Measurements from ENCODE around the gene ADGRG3. TPM values are rescaled to one million over a fixed set of nuclear protein-coding genes. Genes with fewer than 3 reads are reported as not detected.
A peak's percentile ranks its signal among the peaks of the same experiment; 100 is the strongest.

ADGRG3 gene
- total and polyA plus RNA-seq, 2 of the 13 experiments (the other 11 are each of a cell fraction or from before 2014, with no cell fraction given) = 2.7 to 11.8 TPM

DNA sequence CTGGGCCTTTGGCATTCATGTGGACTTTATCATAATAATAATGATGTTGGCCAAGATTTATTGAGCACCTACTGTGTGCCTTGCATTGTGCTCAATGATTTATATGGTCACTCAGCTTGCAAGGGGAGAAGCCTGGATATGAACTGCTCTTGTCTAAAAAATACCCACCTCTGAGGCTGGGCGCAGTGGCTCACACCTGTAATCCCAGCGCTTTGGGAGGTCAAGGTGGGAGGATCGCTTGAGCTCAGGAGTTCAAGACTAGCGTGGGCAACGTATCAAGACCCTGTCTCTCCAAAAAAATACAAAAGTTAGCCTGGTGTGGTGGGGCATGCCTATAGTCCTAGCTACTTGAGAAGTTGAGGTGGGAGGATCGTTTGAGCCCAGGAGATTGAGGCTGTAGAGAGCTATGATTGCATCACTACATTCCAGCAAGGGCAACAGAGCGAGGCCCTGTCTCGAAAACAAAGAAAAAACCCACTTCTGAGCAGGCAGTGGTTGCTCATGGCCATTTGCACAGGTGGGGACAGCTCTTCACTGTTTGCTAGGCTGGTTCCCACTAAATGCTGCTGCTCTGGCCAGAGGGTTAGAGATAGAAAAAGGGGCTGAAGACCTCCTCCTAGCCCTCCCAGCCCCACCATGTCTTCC lies 43.9 kb upstream of the ADGRG3 start (continued):
- TF ChIP-seq, protein P1, sequence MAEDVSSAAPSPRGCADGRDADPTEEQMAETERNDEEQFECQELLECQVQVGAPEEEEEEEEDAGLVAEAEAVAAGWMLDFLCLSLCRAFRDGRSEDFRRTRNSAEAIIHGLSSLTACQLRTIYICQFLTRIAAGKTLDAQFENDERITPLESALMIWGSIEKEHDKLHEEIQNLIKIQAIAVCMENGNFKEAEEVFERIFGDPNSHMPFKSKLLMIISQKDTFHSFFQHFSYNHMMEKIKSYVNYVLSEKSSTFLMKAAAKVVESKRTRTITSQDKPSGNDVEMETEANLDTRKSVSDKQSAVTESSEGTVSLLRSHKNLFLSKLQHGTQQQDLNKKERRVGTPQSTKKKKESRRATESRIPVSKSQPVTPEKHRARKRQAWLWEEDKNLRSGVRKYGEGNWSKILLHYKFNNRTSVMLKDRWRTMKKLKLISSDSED (CRISPR knock-in tag; IDR thresholded peaks at IDR 0.05) = no peak
- TF ChIP-seq KLF9 (CRISPR knock-in tag; IDR thresholded peaks at IDR 0.05; ENCODE audit: low read depth) = no peak
- no peak for TF ChIP-seq CTCF (CRISPR knock-in tag; IDR thresholded peaks at IDR 0.05)
- TF ChIP-seq, protein P2, sequence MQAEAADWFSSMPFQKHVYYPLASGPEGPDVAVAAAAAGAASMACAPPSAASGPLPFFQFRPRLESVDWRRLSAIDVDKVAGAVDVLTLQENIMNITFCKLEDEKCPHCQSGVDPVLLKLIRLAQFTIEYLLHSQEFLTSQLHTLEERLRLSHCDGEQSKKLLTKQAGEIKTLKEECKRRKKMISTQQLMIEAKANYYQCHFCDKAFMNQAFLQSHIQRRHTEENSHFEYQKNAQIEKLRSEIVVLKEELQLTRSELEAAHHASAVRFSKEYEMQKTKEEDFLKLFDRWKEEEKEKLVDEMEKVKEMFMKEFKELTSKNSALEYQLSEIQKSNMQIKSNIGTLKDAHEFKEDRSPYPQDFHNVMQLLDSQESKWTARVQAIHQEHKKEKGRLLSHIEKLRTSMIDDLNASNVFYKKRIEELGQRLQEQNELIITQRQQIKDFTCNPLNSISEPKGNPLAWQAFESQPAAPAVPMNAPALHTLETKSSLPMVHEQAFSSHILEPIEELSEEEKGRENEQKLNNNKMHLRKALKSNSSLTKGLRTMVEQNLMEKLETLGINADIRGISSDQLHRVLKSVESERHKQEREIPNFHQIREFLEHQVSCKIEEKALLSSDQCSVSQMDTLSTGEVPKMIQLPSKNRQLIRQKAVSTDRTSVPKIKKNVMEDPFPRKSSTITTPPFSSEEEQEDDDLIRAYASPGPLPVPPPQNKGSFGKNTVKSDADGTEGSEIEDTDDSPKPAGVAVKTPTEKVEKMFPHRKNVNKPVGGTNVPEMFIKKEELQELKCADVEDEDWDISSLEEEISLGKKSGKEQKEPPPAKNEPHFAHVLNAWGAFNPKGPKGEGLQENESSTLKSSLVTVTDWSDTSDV (CRISPR knock-in tag; IDR thresholded peaks at IDR 0.05) = no peak
- no peak for TF ChIP-seq ZNF615 (CRISPR knock-in tag; IDR thresholded peaks at IDR 0.05; ENCODE audit: borderline replicate concordance)
- TF ChIP-seq TFDP1 (CRISPR knock-in tag; IDR thresholded peaks at IDR 0.05; ENCODE audit: borderline replicate concordance) = 0 out of 2 replicates have a peak, but pooled peaks have one; percentile 47
- TF ChIP-seq NKX3-1 (CRISPR knock-in tag; IDR thresholded peaks at IDR 0.05) = 0 out of 2 replicates have a peak, but pooled peaks have one; percentile 55
- TF ChIP-seq, protein P3, sequence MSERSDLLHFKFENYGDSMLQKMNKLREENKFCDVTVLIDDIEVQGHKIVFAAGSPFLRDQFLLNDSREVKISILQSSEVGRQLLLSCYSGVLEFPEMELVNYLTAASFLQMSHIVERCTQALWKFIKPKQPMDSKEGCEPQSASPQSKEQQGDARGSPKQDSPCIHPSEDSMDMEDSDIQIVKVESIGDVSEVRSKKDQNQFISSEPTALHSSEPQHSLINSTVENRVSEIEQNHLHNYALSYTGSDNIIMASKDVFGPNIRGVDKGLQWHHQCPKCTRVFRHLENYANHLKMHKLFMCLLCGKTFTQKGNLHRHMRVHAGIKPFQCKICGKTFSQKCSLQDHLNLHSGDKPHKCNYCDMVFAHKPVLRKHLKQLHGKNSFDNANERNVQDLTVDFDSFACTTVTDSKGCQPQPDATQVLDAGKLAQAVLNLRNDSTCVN (CRISPR knock-in tag; IDR thresholded peaks at IDR 0.05; ENCODE audit: borderline replicate concordance) = 0 out of 2 replicates have a peak, but pooled peaks have one; percentile 17
- 0 out of 2 replicates have a peak, but pooled peaks have one; percentile 31 for TF ChIP-seq ZFP90 (CRISPR knock-in tag; IDR thresholded peaks at IDR 0.05; ENCODE audit: borderline replicate concordance)
- no peak for TF ChIP-seq POLR2AphosphoS5 (IDR thresholded peaks at IDR 0.05; ENCODE audit: low read depth, low read length)
- TF ChIP-seq KLF6 (CRISPR knock-in tag; IDR thresholded peaks at IDR 0.05) = 0 out of 2 replicates have a peak, but pooled peaks have one; percentile 6
- TF ChIP-seq TEAD3 (CRISPR knock-in tag; optimal IDR thresholded peaks at IDR 0.05; ENCODE audit: borderline replicate concordance) = peak; percentile 99
- TF ChIP-seq DMAP1 (CRISPR knock-in tag; IDR thresholded peaks at IDR 0.05) = 0 out of 2 replicates have a peak, but pooled peaks have one; percentile 23
- TF ChIP-seq FOSL2 (CRISPR knock-in tag; IDR thresholded peaks at IDR 0.05) = peak; percentile 67
- no peak for TF ChIP-seq FOXO4 (CRISPR knock-in tag; conservative IDR thresholded peaks at IDR 0.05)
- TF ChIP-seq BCL6 (CRISPR knock-in tag; IDR thresholded peaks at IDR 0.05) = peak; percentile 40
- TF ChIP-seq ZNF12 (CRISPR knock-in tag; IDR thresholded peaks at IDR 0.05) = peak; percentile 37; the same call in 1 of the 2 replicates
- no peak for TF ChIP-seq ZNF552 (CRISPR knock-in tag; IDR thresholded peaks at IDR 0.05; ENCODE audit: borderline replicate concordance)

All from HepG2 (cell line).